Globus pallidus (tissue), 1 donor: ENCODE measurements around the gene ZNF618.
A peak's percentile ranks its signal among the peaks of the same experiment; 100 is the strongest.

Experiments used
- DNase-seq: peaks from one replicate; pipeline ENCODE4 v3.0.0-alpha.2; 2015; ENCODE audit warnings: low spot score

The ZNF618 gene, protein sequence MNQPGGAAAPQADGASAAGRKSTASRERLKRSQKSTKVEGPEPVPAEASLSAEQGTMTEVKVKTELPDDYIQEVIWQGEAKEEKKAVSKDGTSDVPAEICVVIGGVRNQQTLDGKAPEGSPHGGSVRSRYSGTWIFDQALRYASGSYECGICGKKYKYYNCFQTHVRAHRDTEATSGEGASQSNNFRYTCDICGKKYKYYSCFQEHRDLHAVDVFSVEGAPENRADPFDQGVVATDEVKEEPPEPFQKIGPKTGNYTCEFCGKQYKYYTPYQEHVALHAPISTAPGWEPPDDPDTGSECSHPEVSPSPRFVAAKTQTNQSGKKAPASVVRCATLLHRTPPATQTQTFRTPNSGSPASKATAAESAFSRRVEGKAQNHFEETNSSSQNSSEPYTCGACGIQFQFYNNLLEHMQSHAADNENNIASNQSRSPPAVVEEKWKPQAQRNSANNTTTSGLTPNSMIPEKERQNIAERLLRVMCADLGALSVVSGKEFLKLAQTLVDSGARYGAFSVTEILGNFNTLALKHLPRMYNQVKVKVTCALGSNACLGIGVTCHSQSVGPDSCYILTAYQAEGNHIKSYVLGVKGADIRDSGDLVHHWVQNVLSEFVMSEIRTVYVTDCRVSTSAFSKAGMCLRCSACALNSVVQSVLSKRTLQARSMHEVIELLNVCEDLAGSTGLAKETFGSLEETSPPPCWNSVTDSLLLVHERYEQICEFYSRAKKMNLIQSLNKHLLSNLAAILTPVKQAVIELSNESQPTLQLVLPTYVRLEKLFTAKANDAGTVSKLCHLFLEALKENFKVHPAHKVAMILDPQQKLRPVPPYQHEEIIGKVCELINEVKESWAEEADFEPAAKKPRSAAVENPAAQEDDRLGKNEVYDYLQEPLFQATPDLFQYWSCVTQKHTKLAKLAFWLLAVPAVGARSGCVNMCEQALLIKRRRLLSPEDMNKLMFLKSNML

DNA sequence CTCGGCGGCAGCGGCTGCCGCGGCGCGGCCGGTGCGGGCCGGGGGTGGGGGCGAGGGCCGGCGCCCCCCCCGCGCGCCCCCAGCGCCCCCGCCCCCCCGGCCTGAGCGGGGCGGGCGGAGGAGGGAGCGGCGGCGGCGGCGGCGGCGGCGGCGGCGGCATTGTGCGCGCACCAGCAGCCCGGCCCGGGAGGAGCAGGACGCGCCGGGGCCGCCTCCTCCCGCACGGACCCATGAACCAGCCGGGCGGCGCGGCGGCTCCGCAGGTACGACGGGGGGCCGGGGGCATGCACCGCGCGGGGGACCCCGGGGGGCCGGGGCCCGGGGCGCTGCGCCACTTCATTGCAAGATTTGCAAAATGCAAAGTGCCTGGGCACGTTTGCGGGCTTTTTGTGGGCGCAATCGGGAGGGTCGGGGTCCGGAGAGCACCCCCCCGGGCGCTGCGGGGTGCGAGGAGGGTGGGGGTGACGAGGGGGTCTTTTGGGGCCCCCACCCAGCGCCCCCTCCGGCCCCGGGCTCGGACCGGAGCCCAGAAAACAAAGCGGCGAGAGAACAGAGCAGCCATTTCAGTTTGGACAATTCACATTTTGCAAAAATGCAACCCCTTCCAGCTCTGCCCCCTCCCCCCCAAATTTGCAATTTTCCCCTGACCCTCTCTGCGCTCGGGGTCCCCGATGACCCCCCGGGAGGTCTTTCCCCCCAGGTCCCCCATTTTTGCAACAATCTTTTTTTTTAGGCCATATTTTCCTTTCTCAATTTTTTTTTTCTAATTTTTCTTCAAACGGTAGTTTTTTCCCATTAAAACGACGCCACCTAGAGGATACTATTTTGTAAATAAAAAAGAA is at the start of gene ZNF618:
TSS of gene ZNF618 (plus strand) at position 159 of the 842 bp plus-strand sequence. CDS start at position 231, 72 bp downstream.
- DNase-seq: peak; percentile 20

DNA sequence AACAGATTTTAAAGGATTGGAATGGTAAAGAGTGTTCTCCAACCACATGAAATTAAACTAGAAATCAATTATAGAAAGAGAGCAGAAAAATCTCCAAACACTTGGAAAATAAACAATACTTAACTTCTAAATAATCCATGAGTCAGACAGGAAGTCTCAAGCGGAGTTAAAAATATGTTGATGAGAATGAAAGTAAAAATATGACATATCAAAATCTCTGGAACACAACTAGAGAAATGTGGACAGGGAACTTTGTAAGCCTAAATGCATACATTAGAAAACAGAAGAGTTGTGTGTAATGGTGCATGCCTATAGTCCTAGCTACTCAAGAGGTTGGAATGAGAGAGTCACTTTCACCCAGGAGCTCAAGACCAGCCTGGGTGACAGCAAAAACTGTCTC is 47.9 kb upstream of the ZNF618 start:
- DNase-seq: no peak

- no peak for DNase-seq
Observed at GRCh38 chr9:113837334-113837733, 38.8 kb upstream of the ZNF618 start.

GRCh38 chr9:113842086-113842485 is 34.0 kb upstream of the ZNF618 start:
- no peak for DNase-seq

GRCh38 chr9:113844466-113844865 is 31.6 kb upstream of the ZNF618 start:
- no peak for DNase-seq

- no peak for DNase-seq
Observed at GRCh38 chr9:113851359-113851758, 24.8 kb upstream of the ZNF618 start.

GRCh38 chr9:113851873-113852272 is 24.2 kb upstream of the ZNF618 start:
- DNase-seq: no peak

GRCh38 chr9:113853333-113853732 is 22.8 kb upstream of the ZNF618 start:
- DNase-seq: no peak

DNA sequence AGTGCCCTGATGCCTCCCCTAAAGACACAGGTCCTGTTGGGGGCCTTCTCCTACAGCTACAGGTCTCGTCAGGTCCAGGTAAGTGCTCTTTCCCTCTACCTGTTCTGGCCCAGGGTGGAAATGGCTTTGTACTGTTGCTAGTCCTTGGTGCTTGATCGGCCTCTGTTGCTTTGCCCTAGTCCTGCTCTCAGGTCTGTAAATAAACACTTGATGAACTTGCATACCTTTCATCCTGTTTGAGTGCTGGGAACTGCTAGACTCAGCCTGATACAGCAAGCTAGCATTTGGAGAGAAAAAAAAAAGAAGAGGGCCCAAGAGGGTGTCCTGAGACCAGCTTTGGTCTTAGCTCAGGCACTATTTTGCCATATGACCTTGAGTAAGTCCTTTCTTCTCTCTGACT is 21.8 kb upstream of the ZNF618 start:
- DNase-seq: no peak

DNA sequence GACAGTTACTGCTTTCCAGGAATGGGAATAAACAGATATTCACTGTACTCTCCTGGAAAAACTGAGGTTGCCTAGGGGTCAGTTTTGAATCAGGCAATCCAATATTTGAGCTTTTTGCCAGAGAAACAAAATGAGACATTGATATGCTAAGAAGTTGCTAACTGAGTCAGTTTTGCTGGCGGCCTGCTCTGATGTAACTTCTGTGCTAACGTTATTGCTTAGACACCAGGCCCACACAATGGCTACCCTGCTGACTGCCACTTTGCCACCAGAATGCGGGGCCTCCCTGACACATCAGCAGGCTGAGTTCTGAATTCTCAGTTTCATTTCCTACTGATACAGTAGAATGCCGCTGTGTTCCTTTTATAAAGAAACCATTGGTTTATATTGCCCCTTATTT is 18.2 kb upstream of the ZNF618 start:
- DNase-seq: peak; percentile 27

GRCh38 chr9:113858282-113858681 is 17.8 kb upstream of the ZNF618 start:
- DNase-seq: no peak

DNA sequence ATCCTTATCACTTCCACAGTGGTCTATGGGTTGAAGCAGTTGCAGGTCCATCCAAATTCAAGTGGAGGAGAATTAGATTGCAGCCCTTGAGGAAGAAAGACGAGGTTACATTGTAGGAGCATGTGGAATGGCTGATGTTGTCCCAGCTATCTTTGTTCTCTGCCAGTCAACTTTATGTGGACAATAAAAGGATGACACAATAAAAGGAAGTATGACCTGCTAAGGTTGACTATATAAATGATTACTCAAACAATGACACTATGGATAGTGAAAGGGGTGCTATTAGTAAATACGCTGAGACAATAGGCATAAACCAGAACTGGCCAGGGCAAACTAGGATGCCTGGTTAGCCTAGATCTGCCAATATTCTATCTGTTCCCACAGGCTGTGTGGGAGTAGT is 12.8 kb upstream of the ZNF618 start:
- DNase-seq: no peak

GRCh38 chr9:113868501-113868900 is 7.6 kb upstream of the ZNF618 start:
- DNase-seq: no peak

GRCh38 chr9:113872485-113873143 is 3.5 kb upstream of the ZNF618 start:
- DNase-seq: no peak

DNA sequence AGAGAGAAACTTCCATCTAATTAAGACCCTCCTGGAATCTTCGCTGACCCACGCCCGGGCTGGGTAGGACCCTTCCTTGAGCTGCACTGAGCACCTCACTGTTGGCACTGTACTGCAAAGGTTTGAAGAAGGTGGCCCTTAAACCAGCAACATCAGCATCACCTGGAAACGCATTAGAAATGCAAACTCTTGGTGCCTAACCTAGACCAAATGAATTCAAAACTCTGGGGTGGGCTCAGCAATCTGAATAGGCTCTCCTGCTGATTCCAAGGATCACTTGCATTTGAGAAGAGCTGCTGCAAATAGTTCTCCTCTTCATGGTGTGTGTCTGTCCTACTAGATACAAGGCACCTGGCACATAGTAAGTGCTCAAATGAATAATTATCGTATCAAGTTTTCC is 2.7 kb upstream of the ZNF618 start:
- no peak for DNase-seq

DNA sequence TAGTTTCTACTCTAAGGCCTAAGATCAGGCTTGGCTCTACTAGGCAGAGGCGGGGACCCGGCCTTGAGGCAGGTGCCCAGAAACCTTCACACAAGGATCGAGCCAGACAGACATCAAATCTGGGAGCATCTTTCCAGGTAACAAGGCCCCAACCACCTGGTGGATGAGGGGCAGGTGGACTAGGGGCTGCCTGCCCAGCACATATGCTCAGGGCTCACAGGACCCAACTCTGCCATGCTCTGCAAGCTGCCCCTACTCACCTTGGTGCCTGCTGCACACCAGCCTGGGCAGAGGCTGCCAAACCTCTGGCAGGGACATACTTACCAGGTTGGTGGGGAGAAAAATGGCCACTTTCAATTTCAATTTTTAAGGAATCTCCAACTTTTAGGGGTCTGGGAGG is 2.2 kb upstream of the ZNF618 start:
- no peak for DNase-seq

GRCh38 chr9:113875459-113876150 is 504 bp upstream of the ZNF618 start:
- no peak for DNase-seq

DNA sequence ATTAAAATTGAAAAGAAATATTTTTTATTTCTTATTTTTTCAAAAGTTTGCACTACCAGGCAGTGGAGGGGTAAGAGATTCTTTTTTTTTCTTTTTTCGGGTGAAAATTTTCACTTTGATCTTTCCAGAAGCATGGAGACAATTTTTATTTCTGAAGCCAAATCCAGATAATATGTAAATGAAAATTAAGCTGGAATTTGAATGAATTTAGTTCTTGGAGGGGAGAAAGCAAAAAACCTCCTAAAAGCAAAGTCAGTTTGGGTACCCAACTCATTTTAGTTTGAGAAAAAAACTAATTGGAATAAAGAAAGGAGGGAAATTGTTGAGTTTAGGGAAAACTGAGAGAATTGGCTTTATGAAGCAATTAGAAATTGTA is 872 bp downstream of the ZNF618 start:
- no peak for DNase-seq

GRCh38 chr9:113879318-113879717 is 3.2 kb downstream of the ZNF618 start:
- no peak for DNase-seq

- no peak for DNase-seq
Observed at GRCh38 chr9:113879911-113880310, 3.8 kb downstream of the ZNF618 start.

DNA sequence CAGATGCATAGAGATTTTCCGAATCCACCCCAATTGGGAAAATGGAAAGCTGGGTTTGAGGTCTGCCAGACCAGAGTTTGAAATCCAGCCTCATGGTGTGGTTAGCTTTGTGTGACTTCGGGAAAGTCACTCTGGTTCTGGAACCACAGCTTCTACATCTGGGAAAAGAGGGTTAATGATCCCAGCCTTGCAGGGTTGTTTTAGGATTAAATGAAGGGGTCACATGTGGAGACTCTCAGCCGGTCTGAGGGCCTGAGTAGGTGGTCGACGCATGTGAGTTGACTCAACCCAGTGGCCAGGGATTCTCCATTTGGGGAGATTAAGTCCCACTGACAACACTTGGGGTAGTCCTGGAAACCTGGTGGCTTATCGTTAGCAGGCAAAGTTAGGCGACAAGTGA is 6.1 kb downstream of the ZNF618 start:
- no peak for DNase-seq
